T-helper 9 cell (primary cell): ENCODE measurements around the gene NUDT8.
"Not testable (repeated sequence)": the region's sequence is repeated elsewhere in the genome, so short reads cannot be mapped to it uniquely, and the experiment has no call there.

Experiments
- DNase-seq: peaks from one replicate; pipeline ENCODE4 v3.0.0-alpha.2; 2020

NUDT8 gene

DNA sequence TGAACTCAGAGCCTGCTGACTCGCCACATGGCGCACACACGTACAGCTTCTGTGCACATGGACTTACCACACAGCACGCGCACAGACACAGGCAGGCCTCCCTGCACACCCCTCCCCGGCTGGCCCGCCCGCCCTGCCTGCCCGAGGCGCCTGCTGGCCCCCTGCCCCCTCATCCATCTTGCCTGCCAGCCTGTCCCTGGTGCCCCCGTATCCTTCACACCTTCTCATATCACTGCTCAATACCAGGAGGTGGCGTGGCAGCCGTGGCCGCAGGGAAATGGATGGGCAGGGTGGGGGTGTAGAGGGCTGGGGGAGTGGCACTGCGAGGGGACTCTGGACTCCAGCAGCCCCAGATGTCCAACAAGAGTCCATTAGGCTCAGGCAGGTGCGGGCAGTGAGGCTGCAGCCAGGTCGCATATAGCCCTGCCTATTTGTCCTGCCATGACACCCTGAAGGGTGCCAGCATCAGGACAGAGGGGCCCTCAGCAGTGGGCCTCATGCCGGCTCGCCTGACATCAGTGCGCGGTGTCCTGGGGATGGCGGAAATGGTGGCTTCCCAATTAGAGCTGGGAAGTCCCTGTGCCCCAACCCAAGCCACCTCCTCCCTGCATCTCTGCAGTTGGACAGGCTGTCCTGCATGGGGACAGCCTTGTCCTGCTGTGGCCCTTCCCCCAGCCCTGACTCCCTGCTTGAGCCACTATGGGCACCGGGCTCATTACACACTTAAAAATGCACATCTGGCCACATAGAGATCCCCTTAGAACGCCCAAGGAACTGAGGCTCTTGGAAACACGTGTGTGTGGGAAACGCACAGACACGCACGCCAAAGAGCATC, 11.8 kb upstream of the NUDT8 start:
- no peak for DNase-seq

DNA sequence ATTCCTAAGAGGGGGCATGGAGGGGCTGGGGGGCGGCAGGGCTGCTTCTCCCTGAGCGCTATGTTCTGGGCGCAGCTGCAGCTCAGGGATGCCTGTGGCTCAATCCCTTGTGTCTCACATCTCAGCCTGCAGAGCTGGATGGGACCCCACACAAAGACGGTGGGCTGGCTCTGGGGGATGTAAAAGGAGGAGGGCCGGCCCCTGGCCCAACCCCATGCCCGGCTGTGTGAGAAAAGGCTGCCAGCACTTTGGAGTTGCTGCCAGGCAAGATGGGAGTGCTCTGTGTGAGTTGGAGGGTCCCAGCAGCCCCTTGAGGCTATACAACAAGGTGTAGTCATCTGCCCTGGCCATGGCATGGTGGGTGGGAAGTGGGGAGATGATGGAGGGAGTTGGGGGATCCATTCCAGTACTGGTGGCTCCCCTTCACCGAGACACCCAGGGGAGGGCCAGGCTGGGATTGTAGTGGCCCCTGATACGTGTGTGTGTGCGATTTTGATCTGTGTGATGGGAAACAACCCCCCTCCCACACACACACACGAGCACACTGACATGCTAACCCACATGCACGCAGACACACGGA, 11.1 kb upstream of the NUDT8 start:
- DNase-seq, result no peak

DNA sequence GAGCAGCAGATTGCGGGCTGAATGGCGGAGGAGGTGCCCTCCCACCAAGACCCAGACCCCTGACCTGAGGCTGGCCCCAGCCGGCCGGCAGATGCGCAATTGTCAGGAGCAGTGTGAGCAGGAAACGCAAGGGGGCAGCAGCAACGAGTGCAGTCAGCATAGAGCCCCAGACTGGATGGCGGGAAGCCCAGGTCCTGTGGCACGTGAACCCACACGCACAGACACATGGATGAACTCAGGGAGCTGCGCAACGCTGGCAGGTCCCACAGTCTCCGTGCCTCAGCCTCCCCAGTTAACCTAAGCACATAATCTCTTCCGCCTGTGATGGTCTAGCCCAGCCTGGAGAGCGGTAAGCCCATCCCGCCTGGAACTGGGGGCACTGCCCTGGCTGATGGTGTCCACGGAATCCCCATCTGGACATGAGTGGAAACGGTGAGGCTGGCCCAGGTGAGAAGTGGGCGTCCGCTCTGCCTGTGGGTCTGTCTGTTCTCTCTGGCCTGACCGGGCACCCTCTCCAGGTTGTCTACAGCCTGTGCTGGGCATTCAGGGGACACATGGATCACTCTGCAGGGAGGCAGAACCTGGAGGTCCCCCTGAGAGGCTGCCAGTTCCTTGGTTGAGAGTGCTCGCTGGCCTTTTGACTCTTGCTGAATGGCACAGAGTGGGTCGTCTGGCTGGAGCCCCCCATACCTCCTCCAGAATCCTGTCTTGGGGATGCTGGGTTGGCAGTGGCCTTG, 10.5 kb upstream of the NUDT8 start:
- peak; percentile 50 for DNase-seq

DNA sequence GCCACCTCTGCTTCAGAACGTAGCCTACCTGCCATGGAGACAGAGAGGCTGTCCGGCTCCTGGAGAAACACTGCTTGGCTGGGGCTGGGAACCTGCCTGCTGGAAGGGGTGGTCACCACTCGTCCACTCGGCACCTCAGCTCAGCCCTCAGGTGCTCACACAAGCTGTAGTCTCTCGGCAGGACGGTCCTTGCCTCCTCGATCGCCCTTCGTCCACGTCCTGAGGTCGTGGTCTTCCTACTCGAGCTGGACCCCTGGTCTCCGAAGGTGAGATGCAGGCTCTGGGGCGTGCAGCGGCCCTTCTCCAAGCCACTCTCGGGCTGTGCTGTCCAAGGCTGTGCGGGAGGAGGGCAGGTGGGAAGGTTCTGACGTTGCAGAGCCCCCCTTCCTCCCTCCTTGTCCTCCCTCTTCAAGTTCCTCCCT, 9.7 kb upstream of the NUDT8 start, which contains the start of gene TBX10:
TSS of gene TBX10 (minus strand) at position 326 of the 422 bp plus-strand sequence. CDS start at position 35, 291 bp downstream.
- DNase-seq, result no peak

DNA sequence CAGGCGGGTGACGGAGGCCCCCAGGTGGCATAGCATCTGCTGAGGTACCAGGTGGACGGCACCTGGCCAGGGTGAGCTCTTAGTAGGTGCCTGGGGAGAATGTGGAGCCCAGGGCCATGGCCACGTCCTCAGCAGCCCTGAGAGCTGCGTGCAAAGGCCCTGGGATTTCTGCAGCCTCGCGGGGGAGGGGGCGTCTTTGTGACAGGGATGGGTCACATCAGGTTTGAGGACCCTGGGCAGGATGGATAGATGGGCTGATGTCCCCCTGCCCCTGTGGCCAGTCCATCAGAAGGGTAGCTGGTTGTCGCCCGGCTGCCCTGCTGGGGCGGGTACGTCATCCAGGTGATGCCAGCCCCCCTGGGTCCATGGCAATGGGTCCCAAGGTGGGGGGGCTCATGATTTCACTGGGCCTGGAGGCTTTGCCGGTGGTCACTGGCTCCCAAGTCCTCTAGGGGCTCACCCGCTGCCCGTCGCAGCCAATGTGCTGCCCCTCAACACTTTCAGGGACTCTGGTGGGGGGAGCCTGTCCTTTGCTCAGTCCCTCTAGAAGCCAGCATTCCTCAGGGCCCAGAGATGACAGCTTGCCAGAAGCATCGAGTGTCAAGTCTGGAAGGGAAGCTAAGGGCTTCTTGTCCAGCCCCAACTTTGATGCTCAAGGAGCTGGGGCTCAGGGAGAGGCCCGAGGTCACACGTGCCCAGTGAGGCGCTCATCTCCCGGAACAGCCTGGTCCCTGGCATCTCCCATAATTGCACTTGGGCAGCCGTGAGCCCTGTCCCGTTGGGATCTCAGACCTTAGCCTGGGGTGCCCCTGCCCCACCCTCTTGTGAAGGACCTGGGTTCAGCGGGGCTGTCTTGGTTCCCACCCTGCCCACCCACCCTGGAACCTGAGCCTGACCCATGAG, 9.0 kb upstream of the NUDT8 start:
- no peak for DNase-seq

DNA sequence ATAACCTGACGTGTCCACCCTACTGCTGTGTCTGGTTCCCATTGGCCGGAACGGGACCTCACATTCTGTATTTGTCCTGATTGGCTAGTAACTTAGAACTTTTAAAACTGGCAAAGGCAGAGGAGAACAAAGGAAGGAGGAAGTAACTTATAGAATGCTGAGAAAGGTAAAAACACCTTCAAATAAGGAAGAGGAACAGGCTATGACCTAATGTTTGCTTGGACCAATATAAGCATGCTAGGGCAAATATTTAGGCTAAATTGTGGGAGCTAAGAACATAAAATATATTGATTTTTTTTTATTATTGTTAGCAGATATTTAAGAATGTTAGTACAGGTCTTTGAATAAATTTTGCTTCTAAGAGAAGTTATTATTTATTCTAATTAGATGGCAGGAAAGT, 7.7 kb upstream of the NUDT8 start:
- not testable (repeated sequence) for DNase-seq

DNA sequence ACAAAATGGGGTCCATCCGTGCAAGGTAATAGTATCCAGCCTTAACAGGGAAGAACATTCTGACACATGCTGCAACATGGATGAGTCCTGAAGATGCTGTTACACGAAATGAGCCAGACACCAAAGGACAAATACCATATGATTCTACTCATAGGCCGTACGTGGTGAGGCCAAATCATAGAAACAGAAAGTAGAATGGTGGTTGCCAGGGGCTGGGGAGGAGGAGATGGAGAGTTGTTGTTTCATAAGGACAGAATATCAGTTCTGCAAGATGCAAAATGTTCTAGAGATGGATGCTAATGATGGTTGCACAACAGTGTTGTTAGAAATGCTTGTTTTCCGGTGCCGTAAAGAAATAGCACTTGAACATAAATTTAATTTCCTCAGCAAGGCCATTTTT, 7.2 kb upstream of the NUDT8 start:
- DNase-seq, result no peak

DNA sequence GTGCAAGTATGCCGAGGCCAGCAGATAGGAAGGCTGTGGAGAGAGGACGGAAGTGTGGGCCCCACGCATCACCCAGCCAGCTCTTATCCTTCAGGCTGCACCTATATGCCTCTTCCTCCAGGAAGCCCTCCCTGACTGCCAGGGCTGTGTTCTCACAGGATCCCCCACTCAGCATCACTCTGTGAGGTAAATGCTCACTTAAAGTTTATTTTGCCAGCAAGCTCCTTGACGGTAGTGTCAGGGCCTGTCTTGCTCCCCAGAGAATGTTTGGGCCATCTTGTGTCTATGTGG, 5.4 kb upstream of the NUDT8 start:
- no peak for DNase-seq

DNA sequence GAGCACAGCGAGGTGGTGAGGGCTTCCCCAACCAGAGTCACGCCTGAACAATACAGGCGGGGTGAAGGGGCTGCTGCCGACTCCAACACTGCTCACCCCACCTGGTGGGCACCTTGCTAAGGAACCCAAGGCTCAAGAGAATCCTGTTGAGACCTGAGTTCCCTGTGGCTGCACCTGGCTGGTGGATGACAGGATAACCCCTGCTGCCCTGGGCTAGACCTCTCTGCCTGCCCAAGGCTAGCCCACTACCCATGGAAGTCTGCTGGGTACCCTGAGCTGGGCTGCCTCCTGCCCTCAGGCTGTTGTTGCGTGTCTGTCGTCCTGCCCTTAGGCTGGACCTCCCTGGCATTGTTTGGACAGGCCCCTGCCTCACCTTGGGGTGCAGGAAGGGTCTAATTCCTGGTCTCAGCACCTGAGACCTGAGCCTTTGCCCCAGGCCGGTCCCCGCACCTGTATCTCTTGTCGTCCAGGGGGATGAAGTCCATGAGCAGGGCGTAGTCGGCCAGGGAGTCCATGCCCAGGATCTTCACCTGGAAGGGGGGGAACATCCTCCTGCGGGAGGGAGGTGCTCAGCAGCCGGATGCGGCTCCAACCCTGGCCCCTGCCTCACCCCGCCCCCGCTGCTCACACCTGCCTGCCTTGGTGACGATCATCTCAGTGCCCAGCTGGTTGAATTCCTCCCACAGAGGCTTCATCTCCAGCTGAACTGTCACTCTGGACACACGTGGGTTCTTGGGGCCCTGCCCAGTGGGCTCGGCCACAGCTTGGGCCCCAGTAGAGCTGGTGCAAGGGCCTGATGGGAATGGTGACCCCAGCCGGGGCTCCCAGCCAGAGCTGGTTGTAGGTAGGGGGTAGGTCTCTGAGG, 4.9 kb upstream of the NUDT8 start:
- no peak for DNase-seq

DNA sequence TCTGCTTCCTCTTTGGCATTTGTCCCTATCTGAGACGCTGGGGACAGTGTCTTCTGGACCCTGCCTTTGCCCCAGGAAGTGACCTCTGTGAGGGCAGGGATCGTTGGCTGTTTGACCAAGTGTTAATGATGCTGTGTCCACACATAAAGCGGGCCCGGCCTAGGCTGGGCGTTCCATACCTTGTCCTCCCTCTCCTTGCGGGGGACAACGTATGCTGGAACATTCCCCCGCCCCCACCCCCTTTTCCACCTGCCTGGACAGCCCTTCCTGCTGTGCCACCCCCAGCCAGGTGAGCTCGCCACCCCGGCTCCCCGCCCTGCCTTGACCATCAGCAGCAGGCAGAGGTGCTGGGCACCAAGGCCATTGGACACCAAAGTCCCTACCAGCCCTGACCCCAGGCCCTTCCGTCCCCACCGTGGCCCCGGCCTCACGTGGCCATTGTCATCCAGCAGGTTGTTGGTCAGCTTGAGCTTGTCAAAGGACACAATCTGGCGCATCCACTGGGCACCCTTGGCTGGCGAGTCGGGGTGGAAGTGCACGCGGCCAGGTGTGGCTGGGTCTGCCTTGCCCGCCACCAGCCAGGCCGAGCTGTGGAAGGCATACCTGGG, 4.1 kb upstream of the NUDT8 start:
- DNase-seq, result no peak

DNA sequence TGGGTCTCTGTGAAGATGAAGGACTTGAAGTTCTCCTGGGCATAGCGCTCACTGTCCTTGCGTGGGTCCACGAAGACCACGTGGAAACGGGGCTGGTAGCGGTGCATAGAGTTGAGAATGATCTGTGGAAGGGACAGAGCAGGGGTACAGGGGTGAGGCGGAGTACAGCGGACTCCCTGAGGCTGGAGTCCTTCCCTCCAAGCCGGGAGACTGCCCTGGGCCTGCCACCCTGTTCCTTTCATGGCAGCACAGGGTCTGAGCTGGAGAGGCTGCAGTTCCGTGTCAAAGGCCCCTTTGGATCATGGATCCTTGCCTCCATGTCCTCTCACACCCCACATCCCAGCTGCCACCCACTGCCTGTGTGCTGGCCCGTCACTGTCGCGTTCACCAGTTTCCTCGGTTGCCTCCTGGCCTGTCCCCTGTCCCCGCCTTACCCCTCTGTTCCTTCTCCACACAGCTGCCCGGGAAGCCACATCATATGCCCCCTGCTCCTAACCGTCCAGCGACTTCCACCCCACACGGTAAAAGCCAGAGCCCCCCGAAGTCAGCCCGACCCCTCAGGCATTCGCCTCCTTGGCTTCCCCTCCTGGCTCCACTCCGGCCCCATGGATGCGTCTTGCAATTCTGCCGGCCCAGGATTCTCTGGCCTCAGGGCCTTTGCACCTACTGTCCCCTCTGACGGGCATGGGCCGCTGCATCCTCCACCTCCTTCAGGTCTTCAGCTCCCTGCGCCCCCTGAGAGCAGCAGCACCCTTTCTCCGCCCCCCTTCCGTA, 3.4 kb upstream of the NUDT8 start:
- no peak for DNase-seq

DNA sequence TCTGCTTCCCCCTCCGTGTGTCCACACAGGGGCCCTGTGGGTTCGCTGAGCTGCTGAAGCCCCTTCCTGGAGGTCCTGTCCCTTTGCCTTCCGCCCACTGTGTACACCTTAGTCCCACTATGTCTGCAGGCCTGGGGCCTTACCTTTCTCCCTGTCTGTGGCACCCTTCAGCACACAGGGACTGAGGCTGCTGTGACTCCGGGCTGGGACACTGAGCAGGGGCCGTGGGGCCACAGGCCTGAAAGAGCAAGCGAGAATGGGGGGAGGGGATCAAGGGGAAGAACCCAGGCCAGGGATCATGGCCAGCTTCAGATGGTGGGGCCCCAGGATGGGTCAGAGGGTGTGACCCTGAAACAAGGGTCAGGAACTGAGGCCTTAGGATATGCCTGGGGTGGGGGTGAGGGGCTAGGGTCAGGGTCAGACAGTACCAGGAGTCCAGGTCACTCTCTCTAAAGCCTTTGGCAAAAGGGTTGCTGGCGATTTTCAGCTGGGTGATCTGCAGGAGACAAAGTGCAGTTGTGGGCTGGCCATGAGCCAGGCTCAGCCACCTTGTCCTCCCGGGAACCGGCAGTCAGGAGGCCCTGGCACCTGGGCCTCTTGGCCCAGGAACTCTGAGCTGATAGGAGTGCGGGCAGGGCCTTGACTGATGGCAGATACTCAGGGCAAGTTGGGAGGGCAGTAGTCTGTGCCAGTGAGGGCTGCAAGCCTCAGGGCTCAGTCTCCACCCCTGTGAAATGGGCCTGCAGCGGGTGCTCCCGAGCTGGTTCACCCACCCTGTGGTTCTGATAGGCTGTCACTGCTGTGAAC, 2.6 kb upstream of the NUDT8 start:
- DNase-seq, result no peak

DNA sequence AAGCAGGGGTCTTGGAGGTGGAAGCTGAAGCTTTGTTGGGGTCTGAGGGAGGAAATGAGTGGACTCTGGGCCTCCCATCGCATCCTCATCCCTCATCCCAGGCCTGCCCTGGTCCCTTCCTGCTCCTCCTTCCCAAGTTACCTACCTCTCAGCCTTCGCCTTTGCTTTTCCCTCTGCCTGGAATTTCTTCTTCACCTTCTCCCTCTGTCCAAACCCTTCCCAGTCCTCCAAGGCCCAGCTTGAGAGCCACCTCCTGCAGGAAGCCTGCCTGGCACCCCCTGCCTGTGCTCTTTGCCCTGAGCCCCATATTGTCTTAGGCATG, 2.1 kb upstream of the NUDT8 start:
- DNase-seq, result no peak

DNA sequence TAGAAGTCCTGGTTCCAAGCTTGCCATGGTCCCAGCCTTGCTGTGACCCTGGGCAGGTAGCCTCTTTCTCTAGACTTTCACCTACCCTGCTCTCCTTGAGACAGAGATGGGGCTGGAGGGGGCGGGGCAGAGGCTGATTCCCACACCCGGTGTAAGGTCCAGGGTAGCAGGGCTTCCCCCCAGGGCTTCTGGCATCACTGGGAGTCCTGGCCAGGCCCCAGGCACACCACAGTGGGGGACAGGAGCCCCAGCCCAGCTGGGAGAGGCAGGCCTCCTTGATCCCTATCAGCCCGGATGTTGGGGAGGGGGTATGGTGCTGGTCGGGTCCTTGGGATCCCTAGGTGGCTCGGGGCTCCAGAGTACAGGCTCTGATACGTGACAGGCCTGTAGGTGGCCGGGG, 1.7 kb upstream of the NUDT8 start:
- DNase-seq, result no peak

DNA sequence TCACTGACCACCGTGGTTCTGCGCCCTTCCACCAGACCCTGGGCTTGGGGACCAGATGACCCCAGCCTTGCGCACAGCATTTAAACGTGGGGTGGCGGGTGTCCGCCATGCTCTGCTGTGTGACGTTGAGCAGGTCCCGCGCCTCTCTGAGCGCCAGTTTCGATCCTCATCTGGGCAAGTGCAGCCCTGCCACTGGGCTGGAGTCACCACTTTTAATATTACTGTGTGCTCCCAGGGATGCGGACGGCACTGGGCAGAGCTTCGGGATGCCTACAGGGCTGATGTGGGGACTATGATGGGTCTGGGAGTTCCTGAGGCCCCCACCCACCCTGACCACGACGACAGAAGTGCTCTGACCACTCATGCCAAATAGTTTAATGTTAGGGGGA, 1.2 kb upstream of the NUDT8 start:
- DNase-seq, result no peak

DNA sequence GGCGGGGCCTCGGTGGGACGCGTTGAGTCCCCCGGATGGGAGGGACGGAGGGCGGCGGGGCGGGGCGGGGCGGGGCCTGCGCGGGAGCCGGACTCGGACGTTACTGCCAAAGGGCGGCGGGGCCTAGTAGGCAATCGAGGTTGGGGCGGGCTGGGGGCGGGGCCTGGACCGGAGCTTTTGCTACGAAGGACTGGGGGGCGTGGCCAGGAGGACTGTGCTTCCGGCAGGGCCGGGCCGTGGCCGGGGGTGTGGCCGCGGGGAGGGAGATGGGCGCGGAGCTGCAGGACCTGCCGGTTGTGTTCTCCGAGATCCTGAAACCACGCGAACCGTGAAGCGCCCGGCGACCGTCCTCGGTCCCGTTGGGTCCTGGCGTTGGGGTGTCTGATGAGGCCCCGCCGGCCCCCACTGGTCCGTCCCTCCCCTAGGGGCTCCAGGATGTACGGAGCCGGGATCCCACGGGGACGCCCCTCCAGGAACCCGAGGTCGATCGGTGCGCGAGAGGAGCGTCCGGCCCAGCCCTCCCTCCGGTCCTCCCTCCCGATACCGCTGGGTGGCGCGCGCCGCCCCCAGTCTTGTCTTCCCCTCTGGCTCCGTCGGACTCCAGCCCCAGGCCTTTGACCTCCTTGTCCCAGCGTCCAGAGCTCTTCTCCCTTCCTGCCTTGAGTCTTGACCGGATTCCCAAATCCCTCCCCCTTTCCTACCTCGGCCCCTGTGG, 648 bp upstream of the NUDT8 start:
- peak; percentile 96 for DNase-seq

DNA sequence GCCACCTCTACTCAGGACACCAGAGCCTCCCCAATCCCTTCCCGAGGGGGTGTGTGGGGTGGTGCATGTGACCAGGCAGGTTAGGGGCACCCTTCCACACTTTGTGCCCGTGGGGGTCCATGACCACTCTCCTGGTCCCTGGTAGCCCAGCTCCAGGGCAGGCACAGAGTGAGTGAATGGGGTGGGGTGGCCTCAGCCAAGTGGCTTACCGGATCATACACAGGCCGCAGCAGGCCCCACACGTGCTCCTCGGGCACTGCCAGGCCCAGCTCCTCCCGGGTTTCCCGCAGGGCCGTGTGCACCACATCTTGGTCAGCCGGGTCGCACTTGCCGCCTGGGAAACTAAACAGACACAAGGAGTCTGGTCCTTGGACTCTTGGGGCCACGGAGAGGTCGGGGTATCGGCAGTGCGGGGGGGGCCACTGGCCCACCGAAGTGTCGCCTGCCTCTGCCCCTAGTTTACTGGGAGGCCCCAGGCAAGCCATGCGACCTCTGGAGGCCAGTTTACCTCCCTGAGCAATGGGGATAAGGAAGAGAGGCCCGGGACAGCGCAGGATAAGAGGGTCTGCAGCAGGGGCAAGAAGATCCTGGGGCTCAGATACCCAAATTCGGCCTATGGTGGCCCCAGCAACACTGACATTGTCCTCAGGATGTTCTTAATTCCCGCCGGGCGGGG, 889 bp downstream of the NUDT8 start:
- DNase-seq, result no peak

DNA sequence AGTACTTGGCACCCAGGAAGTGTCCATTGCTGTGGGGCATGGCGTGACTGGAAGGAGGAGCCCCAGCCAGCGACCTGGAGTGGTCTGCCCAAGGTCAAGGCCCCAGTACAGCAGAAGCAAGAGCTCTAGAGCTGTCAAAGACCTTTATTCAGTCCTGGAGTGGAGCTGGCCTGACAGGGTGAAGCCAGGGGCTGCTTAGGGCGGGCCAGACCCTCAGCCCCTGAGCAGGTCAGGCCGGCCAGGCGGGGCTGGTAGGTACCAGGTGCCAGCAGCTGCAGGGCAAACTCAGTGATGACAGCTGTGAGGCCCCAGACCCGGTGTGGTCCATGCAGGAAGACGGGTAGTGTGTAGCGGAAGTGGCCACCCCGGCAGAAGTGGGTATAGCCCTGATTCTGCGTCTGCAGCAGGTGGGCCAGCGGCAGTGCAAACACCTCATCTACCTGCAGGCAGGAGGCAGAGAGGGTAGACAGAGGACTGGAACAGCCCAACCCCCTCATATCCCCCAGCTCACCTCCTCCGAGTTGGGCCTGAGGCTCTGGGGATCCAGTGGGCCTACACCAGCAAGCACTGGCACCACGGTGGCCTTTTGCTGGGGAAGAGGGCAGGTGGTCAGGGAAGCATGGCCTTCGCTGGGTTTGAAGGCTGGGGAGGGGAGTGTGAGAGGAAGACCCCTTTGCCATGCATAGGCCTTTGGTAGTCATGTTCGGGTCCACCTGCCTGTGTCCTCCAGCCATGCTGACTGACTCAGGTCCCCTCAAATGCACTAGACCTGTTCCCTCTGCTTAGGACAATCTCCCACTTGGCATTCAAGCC, 1.7 kb downstream of the NUDT8 start:
- DNase-seq, result no peak
